ENCODE data around the gene HOXA3. TPM values are rescaled to one million over a fixed set of nuclear protein-coding genes. Genes with fewer than 3 reads are reported as not detected.
A peak's percentile ranks its signal among the peaks of the same experiment; 100 is the strongest.

Gene HOXA3
- total RNA-seq, 1 experiment from 2014 or later: 9.2 TPM

GRCh38 chr7:27112361-27112760, 40.0 kb downstream of the HOXA3 start:
- POLR2A ChIA-PET: no interaction called here
- no peak for DNase-seq (ENCODE audit: low read depth, low spot score)

More at GRCh38 chr7:27112361-27112760, 40.0 kb downstream of the HOXA3 start:
- intact Hi-C loops (cut with micrococcal nuclease): no loop called here
- H3K4me3 ChIP-seq (replicated peaks in 1 of 2; ENCODE audit: low read depth in 1 of 2, low read length in 2 of 2): peak overlapping the region; percentile 57 to 74; a peak in 2 of 4 replicates
- no peaks in the 10 kb centered on the region for H3K27me3 ChIP-seq (ENCODE audit: insufficient read depth, low read length)
- H3K27ac ChIP-seq (ENCODE audit: low read depth, low read length): no peak overlapping the region
- peak overlapping the region; percentile 98 for H3K4me2 ChIP-seq (ENCODE audit: low read length)
- H3K79me2 ChIP-seq (ENCODE audit: insufficient read depth, low read length): peaks cover 20% of the 10 kb centered on the region
- H3K9me3 ChIP-seq (ENCODE audit: control insufficient read depth in 1 of 2, insufficient read depth in 1 of 2, low read depth in 1 of 2, low read length in 2 of 2): no peaks in the 10 kb centered on the region
- no peak for TF ChIP-seq JUND (IDR thresholded peaks at IDR 0.05)
- TF ChIP-seq EGR1 (IDR thresholded peaks at IDR 0.05; ENCODE audit: low read depth): no peak
- no peak for TF ChIP-seq REST (IDR thresholded peaks at IDR 0.05; ENCODE audit: low read depth)
- no peak for TF ChIP-seq POLR2AphosphoS5 (IDR thresholded peaks at IDR 0.05; ENCODE audit: low read depth, low read length)
- no peak for TF ChIP-seq ELF1 (IDR thresholded peaks at IDR 0.05; ENCODE audit: borderline replicate concordance, low read depth)
- TF ChIP-seq ZNF274 (IDR thresholded peaks at IDR 0.05; ENCODE audit: low read depth, low read length): no peak
- no peak for TF ChIP-seq SP1 (IDR thresholded peaks at IDR 0.05; ENCODE audit: low read depth)
- no peak for TF ChIP-seq ZFX (IDR thresholded peaks at IDR 0.05)
- TF ChIP-seq CBX3 (IDR thresholded peaks at IDR 0.05; ENCODE audit: low read depth): no peak
- no peak for TF ChIP-seq ATF3 (IDR thresholded peaks at IDR 0.05)
- no peak for TF ChIP-seq CEBPB (IDR thresholded peaks at IDR 0.05; ENCODE audit: low read depth)
- TF ChIP-seq POLR2A (IDR thresholded peaks at IDR 0.05; ENCODE audit: borderline replicate concordance, extremely low read depth, insufficient read depth, insufficient read length): no peak
- no peak for TF ChIP-seq RAD21 (IDR thresholded peaks at IDR 0.05; ENCODE audit: low read depth)
- no peak for TF ChIP-seq SRF (IDR thresholded peaks at IDR 0.05; ENCODE audit: low read depth)
- no peak for TF ChIP-seq SIN3A (IDR thresholded peaks at IDR 0.05; ENCODE audit: low read depth)
- no peak for TF ChIP-seq ZBTB33 (IDR thresholded peaks at IDR 0.05; ENCODE audit: extremely low read depth, insufficient replicate concordance, low read length)
- ATAC-seq: no peak
- BruUV-seq (replicated peaks): no TSS peak
- no peaks in the 10 kb centered on the region for H3K9me2 ChIP-seq (ENCODE audit: insufficient read depth)
- ChIA-PET CTCF (no interaction called here), RAD21 (ENCODE audit: low non-redundant PET in 1 of 2, low total read pairs in 2 of 2, uncharacterized antibody in 2 of 2, unreplicated experiment in 2 of 2) (no interaction called here)
- H3K36me3 ChIP-seq (ENCODE audit: control insufficient read depth in 1 of 2, insufficient read depth in 2 of 2, low read length in 2 of 2): no peaks in the 10 kb centered on the region
- peak overlapping the region; percentile 70 for H3K9ac ChIP-seq (ENCODE audit: low read length)
- H2AFZ ChIP-seq (ENCODE audit: low read depth, low read length, poor library complexity, severe bottlenecking): no peak overlapping the region
- H3K4me1 ChIP-seq (ENCODE audit: control insufficient read depth in 1 of 2, insufficient read depth in 2 of 2, low read length in 2 of 2): peaks cover 56 to 62% of the 10 kb centered on the region in 2 experiments
- H4K20me1 ChIP-seq (ENCODE audit: insufficient read depth): no peaks in the 10 kb centered on the region

All from HCT116 (cell line).